Endodermal cell (in vitro differentiated cells): Measurements from ENCODE around the gene CFAP107. TPM values are rescaled to one million over a fixed set of nuclear protein-coding genes. Genes with fewer than 3 reads are reported as not detected.

Experiments used
- DNase-seq: peaks from one replicate; pipeline ENCODE4 v3.0.0-alpha.2; 2017
- H3K27ac ChIP-seq: 2 replicates; pipeline ENCODE4 v1.5.1; 2013; ENCODE audit warnings: mild to moderate bottlenecking, low read depth, low read length, moderate library complexity
- H3K27me3 ChIP-seq: 2 replicates; pipeline ENCODE4 v1.6.1; 2013; ENCODE audit warnings: mild to moderate bottlenecking, low read length, moderate library complexity; ENCODE audit not compliant: insufficient read depth, control insufficient read depth, poor library complexity, severe bottlenecking
- H3K36me3 ChIP-seq: 2 replicates; pipeline ENCODE4 v1.7.0; 2013; ENCODE audit warnings: mild to moderate bottlenecking, low read length, moderate library complexity; ENCODE audit not compliant: control insufficient read depth, insufficient read depth
- H3K4me1 ChIP-seq: one replicate; pipeline ENCODE4 v1.7.0; 2013; ENCODE audit warnings: low read length; ENCODE audit not compliant: control insufficient read depth, insufficient read depth
- H3K4me3 ChIP-seq: 2 replicates; pipeline ENCODE4 v1.5.1; 2013; ENCODE audit warnings: mild to moderate bottlenecking, low read length, moderate library complexity
- H3K9ac ChIP-seq: 2 replicates; pipeline ENCODE4 v1.6.1; 2013; ENCODE audit warnings: mild to moderate bottlenecking, low read length, moderate library complexity; ENCODE audit not compliant: poor library complexity, severe bottlenecking; ENCODE audit errors: extremely low read depth
- H3K9me3 ChIP-seq: 2 replicates; pipeline ENCODE4 v1.6.1; 2013; ENCODE audit warnings: mild to moderate bottlenecking, low read length, moderate library complexity; ENCODE audit not compliant: control insufficient read depth
- H3K27ac Mint-ChIP-seq: 2 replicates; pipeline ENCODE4 v1.8.0; 2020; ENCODE audit warnings: mixed read lengths
- H3K27me3 Mint-ChIP-seq: 2 replicates; pipeline ENCODE4 v1.8.0; 2021; ENCODE audit warnings: mild to moderate bottlenecking, mixed read lengths; ENCODE audit not compliant: insufficient read depth
- H3K36me3 Mint-ChIP-seq: 2 replicates; pipeline ENCODE4 v1.8.0; 2020; ENCODE audit warnings: low read depth, mixed read lengths
- H3K4me1 Mint-ChIP-seq: 2 replicates; pipeline ENCODE4 v1.8.0; 2020; ENCODE audit warnings: mixed read lengths
- H3K4me3 Mint-ChIP-seq: 2 replicates; pipeline ENCODE4 v1.8.0; 2020; ENCODE audit warnings: mild to moderate bottlenecking, moderate library complexity, mixed read lengths
- H3K9me3 Mint-ChIP-seq: 2 replicates; pipeline ENCODE4 v1.8.0; 2020; ENCODE audit warnings: mild to moderate bottlenecking, mixed read lengths
- WGBS, 2 experiments: methylation state at CpG; one replicate each; pipeline versions ENCODE4 v1.1.5 to v1.1.7; 2013; ENCODE audit warnings: missing lambda C conversion rate in 2 of 2, mixed read lengths in 1 of 2; ENCODE audit not compliant: insufficient coverage in 1 of 2, insufficient read length in 1 of 2; 5-methylcytosine and 5-hydroxymethylcytosine counted together
- long read RNA-seq, 4 experiments: library from polyadenylated mRNA in 2 of 4; library from RNA in 1 of 4; library from capped mRNA in 1 of 4; stranded (forward) in 3 of 4; unstranded in 1 of 4; transcript quantifications; one replicate each; pipeline ENCODE4 v2.0.0, GENCODE V29; 2020 to 2021; ENCODE audit warnings: inconsistent platforms in 1 of 4
- polyA plus RNA-seq, 2 experiments: library from polyadenylated mRNA; stranded (reverse); fragments of 50-300 nt; gene quantifications; one replicate each; pipeline ENCODE4 v1.2.3, GENCODE V29; 2013
- total RNA-seq, 2 donors: library from RNA; stranded (reverse); fragmentation: NEBNext Ultra II Directional in 1 of 2; extraction: Animal tissue kit (Norgen Biotek cat#: 25700) in 1 of 2; gene quantifications; 2 replicates in 1 of 2; 3 replicates in 1 of 2; pipeline ENCODE4 v1.2.1, GENCODE V29; 2021
- TF ChIP-seq, protein P1 (sequence below): fragments of 200-600 bp; sonication (generic); conservative IDR thresholded peaks from 2 replicates; pipeline ENCODE4 v1.5.0; 2021; ENCODE audit warnings: antibody characterized with exemption, mild to moderate bottlenecking

The CFAP107 gene, protein sequence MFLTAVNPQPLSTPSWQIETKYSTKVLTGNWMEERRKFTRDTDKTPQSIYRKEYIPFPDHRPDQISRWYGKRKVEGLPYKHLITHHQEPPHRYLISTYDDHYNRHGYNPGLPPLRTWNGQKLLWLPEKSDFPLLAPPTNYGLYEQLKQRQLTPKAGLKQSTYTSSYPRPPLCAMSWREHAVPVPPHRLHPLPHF
- total RNA-seq, result not detected
- not detected for polyA plus RNA-seq (2013, experiment 1 of 2)
- polyA plus RNA-seq (2013, experiment 2 of 2), result not detected
- long read RNA-seq, experiment 1, result 0 reads
- long read RNA-seq, experiment 2, result 0 reads
- long read RNA-seq, experiment 3, result 0 reads
- long read RNA-seq, experiment 4, result 0 reads

DNA sequence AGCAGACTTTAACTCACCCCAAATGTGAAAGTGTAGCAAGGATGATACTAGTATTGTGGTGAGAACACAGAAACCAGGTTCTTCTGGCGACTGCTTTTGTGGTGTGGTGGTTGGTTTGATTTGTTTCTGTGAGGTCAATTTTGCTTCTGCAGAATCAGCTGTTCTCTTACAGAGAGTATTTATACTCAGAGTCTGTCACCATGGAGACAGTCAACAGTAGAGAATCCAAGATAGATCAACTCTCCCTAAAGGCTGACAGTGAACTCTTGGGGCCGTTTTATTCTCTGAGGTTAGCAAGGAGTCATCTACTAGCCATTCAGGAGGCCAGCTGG is at the start of gene CFAP107:
TSS of gene CFAP107 (plus strand) at position 209 of the 332 bp plus-strand sequence. CDS start 231 bp downstream, outside the sequence.
- WGBS, 2 experiments, result 76 to 86% methylated on average over 1 to 2 of the region's 2 CpGs
- H3K27ac ChIP-seq, result no peak within 1 kb of the TSS
- no peak within 1 kb of the TSS for H3K4me3 ChIP-seq
- Mint-ChIP-seq H3K4me1 (no peaks in the 10 kb centered on the region), H3K27ac (no peak within 1 kb of the TSS), H3K36me3 (no peaks in the 10 kb centered on the region), H3K9me3 (peaks cover 9% of the 10 kb centered on the region), H3K4me3 (no peak within 1 kb of the TSS), H3K27me3 (no peaks in the 10 kb centered on the region)
- no peaks in the 10 kb centered on the region for H3K27me3 ChIP-seq
- H3K36me3 ChIP-seq, result no peaks in the 10 kb centered on the region
- DNase-seq, result no peak
- H3K4me1 ChIP-seq, result no peaks in the 10 kb centered on the region
- peaks cover 14% of the 10 kb centered on the region for H3K9me3 ChIP-seq
- TF ChIP-seq, protein P1, sequence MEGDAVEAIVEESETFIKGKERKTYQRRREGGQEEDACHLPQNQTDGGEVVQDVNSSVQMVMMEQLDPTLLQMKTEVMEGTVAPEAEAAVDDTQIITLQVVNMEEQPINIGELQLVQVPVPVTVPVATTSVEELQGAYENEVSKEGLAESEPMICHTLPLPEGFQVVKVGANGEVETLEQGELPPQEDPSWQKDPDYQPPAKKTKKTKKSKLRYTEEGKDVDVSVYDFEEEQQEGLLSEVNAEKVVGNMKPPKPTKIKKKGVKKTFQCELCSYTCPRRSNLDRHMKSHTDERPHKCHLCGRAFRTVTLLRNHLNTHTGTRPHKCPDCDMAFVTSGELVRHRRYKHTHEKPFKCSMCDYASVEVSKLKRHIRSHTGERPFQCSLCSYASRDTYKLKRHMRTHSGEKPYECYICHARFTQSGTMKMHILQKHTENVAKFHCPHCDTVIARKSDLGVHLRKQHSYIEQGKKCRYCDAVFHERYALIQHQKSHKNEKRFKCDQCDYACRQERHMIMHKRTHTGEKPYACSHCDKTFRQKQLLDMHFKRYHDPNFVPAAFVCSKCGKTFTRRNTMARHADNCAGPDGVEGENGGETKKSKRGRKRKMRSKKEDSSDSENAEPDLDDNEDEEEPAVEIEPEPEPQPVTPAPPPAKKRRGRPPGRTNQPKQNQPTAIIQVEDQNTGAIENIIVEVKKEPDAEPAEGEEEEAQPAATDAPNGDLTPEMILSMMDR, result no peak
- H3K9ac ChIP-seq, result no peak within 1 kb of the TSS

DNA sequence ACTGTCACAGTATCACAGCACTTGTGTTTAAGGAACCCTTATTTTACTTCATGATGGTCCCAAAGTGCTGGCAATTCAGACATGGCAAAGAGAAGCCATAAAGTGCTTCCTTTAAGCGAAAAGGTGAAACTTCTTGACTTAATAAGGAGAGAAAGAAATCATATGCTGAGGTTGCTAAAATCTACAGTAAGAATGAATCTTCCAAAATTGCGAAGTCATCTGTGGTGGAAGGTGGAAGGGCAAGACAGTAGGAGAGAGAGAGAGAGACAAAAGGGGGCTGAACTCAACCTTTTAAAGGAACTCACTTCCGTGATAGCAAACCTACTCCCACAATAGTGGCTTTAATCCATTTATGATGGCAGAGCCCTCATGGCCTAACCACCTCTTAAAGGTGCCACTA is 49.3 kb upstream of the CFAP107 start:
- H3K4me3 Mint-ChIP-seq, result no peak overlapping the region
- no peak overlapping the region for H3K27ac Mint-ChIP-seq
- no peaks in the 10 kb centered on the region for H3K36me3 ChIP-seq
- no peaks in the 10 kb centered on the region for H3K27me3 Mint-ChIP-seq
- no peak overlapping the region for H3K4me3 ChIP-seq
- no peaks in the 10 kb centered on the region for H3K4me1 Mint-ChIP-seq
- 90 to 94% methylated on average over 2 to 3 of the region's 3 CpGs for WGBS, 2 experiments
- H3K27ac ChIP-seq, result no peak overlapping the region
- TF ChIP-seq, protein P1, result no peak
- H3K9me3 ChIP-seq, result no peaks in the 10 kb centered on the region
- no peaks in the 10 kb centered on the region for H3K36me3 Mint-ChIP-seq
- H3K9ac ChIP-seq, result no peak overlapping the region
- no peaks in the 10 kb centered on the region for H3K4me1 ChIP-seq
- H3K9me3 Mint-ChIP-seq, result peaks cover 3% of the 10 kb centered on the region
- DNase-seq, result no peak
- H3K27me3 ChIP-seq, result no peaks in the 10 kb centered on the region

DNA sequence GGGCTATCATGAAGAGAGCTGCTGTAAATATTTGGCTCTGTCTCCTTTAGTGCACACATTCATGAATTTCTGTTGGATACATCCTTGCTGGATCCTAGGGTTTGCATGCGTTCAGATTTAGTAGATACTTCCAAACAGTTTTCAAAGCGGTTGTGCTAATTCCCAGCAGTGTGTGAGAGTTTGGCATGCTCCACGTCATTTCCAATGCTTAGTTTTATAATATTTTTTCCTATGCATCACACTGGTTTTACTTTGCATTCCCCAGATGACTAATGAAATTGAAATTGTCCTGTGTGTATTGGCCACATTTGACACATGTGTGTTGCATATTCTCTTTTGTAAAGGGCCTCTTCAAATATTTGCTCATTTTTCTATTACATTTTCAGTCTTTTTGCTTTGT is 48.6 kb upstream of the CFAP107 start:
- 77 to 90% methylated on average over 3 of the region's 3 CpGs for WGBS, 2 experiments
- H3K27ac Mint-ChIP-seq, result no peak overlapping the region

More for the DNA sequence above, 48.6 kb upstream of the CFAP107 start:
- H3K9ac ChIP-seq, result no peak overlapping the region
- H3K4me1 ChIP-seq, result no peaks in the 10 kb centered on the region
- H3K36me3 ChIP-seq, result no peaks in the 10 kb centered on the region
- H3K36me3 Mint-ChIP-seq, result no peaks in the 10 kb centered on the region
- no peaks in the 10 kb centered on the region for H3K9me3 ChIP-seq
- H3K9me3 Mint-ChIP-seq, result peaks cover 3% of the 10 kb centered on the region
- no peaks in the 10 kb centered on the region for H3K27me3 Mint-ChIP-seq
- H3K27me3 ChIP-seq, result no peaks in the 10 kb centered on the region
- no peak for DNase-seq
- no peaks in the 10 kb centered on the region for H3K4me1 Mint-ChIP-seq
- H3K4me3 ChIP-seq, result no peak overlapping the region
- TF ChIP-seq, protein P1, result no peak
- no peak overlapping the region for H3K4me3 Mint-ChIP-seq
- no peak overlapping the region for H3K27ac ChIP-seq
